H1 (cell line): ENCODE results near the gene MEA1. TPM values are rescaled to one million over a fixed set of nuclear protein-coding genes. Genes with fewer than 3 reads are reported as not detected.

Experiments
- CTCF ChIA-PET: fragments of 300-600 bp; sonication (Branson Sonifier 250); formaldehyde crosslinking; loops from one replicate; lab custom pipeline; 2021; ENCODE audit not compliant: partially characterized antibody; lab: Charles Lee
- POLR2A ChIA-PET: fragments of 300-600 bp; sonication (Branson Sonifier 250); formaldehyde crosslinking; loops from one replicate; lab custom pipeline; 2021; ENCODE audit warnings: inconsistent platforms; ENCODE audit not compliant: partially characterized antibody; lab: Charles Lee
- DNase-seq, 2 experiments: peaks; one replicate each; pipeline versions ENCODE4 v3.0.0 to v3.0.0-alpha.2; 2010 to 2022; ENCODE audit warnings: low spot score in 2 of 2, low read depth in 1 of 2, mixed read lengths in 1 of 2
- FAIRE-seq: peaks from 2 replicates; lab custom pipeline; 2011; peaks lifted over from hg19 to GRCh38; lab: Jason Lieb, UNC
- H2AFZ ChIP-seq: 2 replicates; pipeline ENCODE4 v1.8.1; 2012; ENCODE audit warnings: low read length, inconsistent platforms
- H2AK5ac ChIP-seq: 2 replicates; pipeline ENCODE4 v1.6.1; 2013; ENCODE audit warnings: low read depth, low read length
- H2BK120ac ChIP-seq: replicated peaks from 2 replicates; pipeline ENCODE3; 2013; ENCODE audit warnings: low read depth, low read length, inconsistent platforms
- H2BK12ac ChIP-seq: 2 replicates; pipeline ENCODE4 v1.6.1; 2013; ENCODE audit warnings: low read depth, low read length
- H2BK15ac ChIP-seq: 2 replicates; pipeline ENCODE4 v1.6.1; 2013; ENCODE audit warnings: low read length
- H2BK20ac ChIP-seq: 2 replicates; pipeline ENCODE4 v1.6.1; 2013; ENCODE audit warnings: low read length
- H2BK5ac ChIP-seq: 2 replicates; pipeline ENCODE4 v1.6.1; 2013; ENCODE audit warnings: low read depth, low read length
- H3K14ac ChIP-seq: 2 replicates; pipeline ENCODE4 v1.6.1; 2013; ENCODE audit warnings: inconsistent platforms; ENCODE audit not compliant: insufficient read length
- H3K18ac ChIP-seq: 2 replicates; pipeline ENCODE4 v1.6.1; 2013; ENCODE audit warnings: low read length; ENCODE audit errors: extremely low read depth
- H3K23ac ChIP-seq: 2 replicates; pipeline ENCODE4 v1.6.1; 2013; ENCODE audit warnings: inconsistent platforms; ENCODE audit not compliant: insufficient read length
- H3K23me2 ChIP-seq: 2 replicates; pipeline ENCODE4 v1.6.1; 2013; ENCODE audit warnings: low read depth, low read length
- H3K27ac ChIP-seq: 2 replicates; pipeline ENCODE4 v1.6.1; 2011; ENCODE audit warnings: low read depth, low read length, inconsistent platforms
- H3K27me3 ChIP-seq, 4 experiments: replicated peaks in 1 of 4; 1 replicate in 1 of 4; 2 replicates in 3 of 4; pipeline versions ENCODE4 v1.6.1 to v1.8.1; 2011 to 2013; ENCODE audit warnings: low read length in 3 of 4, mild to moderate bottlenecking in 3 of 4, inconsistent platforms in 2 of 4, mixed read lengths in 2 of 4, moderate library complexity in 1 of 4; ENCODE audit not compliant: control insufficient read depth in 3 of 4, insufficient read depth in 3 of 4; ENCODE audit errors: extremely low read depth in 1 of 4
- H3K36me3 ChIP-seq, 4 experiments: 2 replicates each; pipeline versions ENCODE4 v1.6.1 to v1.8.1; 2011 to 2013; ENCODE audit warnings: mild to moderate bottlenecking in 4 of 4, low read length in 3 of 4, moderate library complexity in 2 of 4, control low read depth in 1 of 4, inconsistent platforms in 1 of 4; ENCODE audit not compliant: insufficient read depth in 4 of 4, control insufficient read depth in 2 of 4
- H3K4ac ChIP-seq: replicated peaks from 2 replicates; pipeline ENCODE3; 2013; ENCODE audit warnings: low read length, low read depth, mixed read lengths, inconsistent platforms; ENCODE audit not compliant: insufficient read length
- H3K4me1 ChIP-seq, 4 experiments: replicated peaks in 1 of 4; 1 replicate in 1 of 4; 2 replicates in 3 of 4; pipeline versions ENCODE4 v1.6.1 to v1.8.1; 2011 to 2013; ENCODE audit warnings: low read length in 3 of 4, inconsistent platforms in 2 of 4, mixed read lengths in 1 of 4; ENCODE audit not compliant: insufficient read depth in 4 of 4, control insufficient read depth in 3 of 4
- H3K4me2 ChIP-seq, 2 experiments: 2 replicates each; pipeline versions ENCODE4 v1.6.1 to v1.8.1; 2011 to 2013; ENCODE audit warnings: low read depth in 2 of 2, low read length in 2 of 2, control low read depth in 1 of 2, inconsistent platforms in 1 of 2, mild to moderate bottlenecking in 1 of 2; ENCODE audit not compliant: insufficient read depth in 1 of 2
- H3K4me3 ChIP-seq, 4 experiments: fragments of 200-600, 300-600 bp in 1 of 4; sonication (generic), shearing (Covaris generic), sonication (Bioruptor Twin) in 1 of 4; 2 replicates each; pipeline versions ENCODE4 v1.5.1 to v1.8.1; 2011 to 2016; ENCODE audit warnings: low read length in 4 of 4, low read depth in 3 of 4, control low read depth in 2 of 4, inconsistent platforms in 2 of 4, mild to moderate bottlenecking in 2 of 4, mixed read lengths in 1 of 4, moderate library complexity in 1 of 4; ENCODE audit not compliant: insufficient read depth in 2 of 4; ENCODE audit errors: extremely low read depth in 1 of 4
- H3K56ac ChIP-seq: replicated peaks from 2 replicates; pipeline ENCODE3; 2013; ENCODE audit warnings: low read depth, mild to moderate bottlenecking, mixed read lengths, low read length, inconsistent platforms; ENCODE audit not compliant: insufficient read length
- H3K79me1 ChIP-seq: 2 replicates; pipeline ENCODE4 v1.6.1; 2013; ENCODE audit warnings: low read depth, low read length, control low read depth
- H3K79me2 ChIP-seq, 2 experiments: 2 replicates each; pipeline versions ENCODE4 v1.6.1 to v1.8.1; 2012 to 2013; ENCODE audit warnings: low read length in 2 of 2, mild to moderate bottlenecking in 2 of 2, inconsistent platforms in 1 of 2; ENCODE audit not compliant: insufficient read depth in 2 of 2, control insufficient read depth in 1 of 2
- H3K9ac ChIP-seq, 4 experiments: replicated peaks in 1 of 4; 1 replicate in 1 of 4; 2 replicates in 3 of 4; pipeline versions ENCODE4 v1.6.1 to v1.8.1; 2011 to 2013; ENCODE audit warnings: low read depth in 3 of 4, low read length in 3 of 4, control low read depth in 2 of 4, mild to moderate bottlenecking in 2 of 4, moderate library complexity in 2 of 4, inconsistent platforms in 1 of 4; ENCODE audit errors: extremely low read depth in 1 of 4
- H3K9me3 ChIP-seq, 2 experiments: 2 replicates each; pipeline versions ENCODE4 v1.6.1 to v1.8.1; 2012 to 2013; ENCODE audit warnings: mild to moderate bottlenecking in 2 of 2, moderate library complexity in 2 of 2, control low read depth in 1 of 2, inconsistent platforms in 1 of 2, low read depth in 1 of 2, low read length in 1 of 2, mixed read lengths in 1 of 2; ENCODE audit not compliant: insufficient read depth in 2 of 2
- H4K20me1 ChIP-seq, 2 experiments: replicated peaks in 1 of 2; 2 replicates each; pipeline versions ENCODE3 to v1.8.1; 2011 to 2013; ENCODE audit warnings: inconsistent platforms in 2 of 2, low read length in 2 of 2, mild to moderate bottlenecking in 1 of 2; ENCODE audit not compliant: insufficient read depth in 2 of 2, control insufficient read depth in 1 of 2
- H4K5ac ChIP-seq: 2 replicates; pipeline ENCODE4 v1.6.1; 2013; ENCODE audit warnings: low read length, low read depth, mixed read lengths, inconsistent platforms; ENCODE audit not compliant: insufficient read length
- H4K8ac ChIP-seq: 2 replicates; pipeline ENCODE4 v1.8.0; 2013; ENCODE audit warnings: mild to moderate bottlenecking, moderate library complexity, low read length, inconsistent platforms; ENCODE audit not compliant: insufficient read depth; ENCODE audit errors: extremely low read depth
- H4K91ac ChIP-seq: replicated peaks from 2 replicates; pipeline ENCODE3; 2013; ENCODE audit warnings: low read length, mixed read lengths, inconsistent platforms; ENCODE audit not compliant: insufficient read length
- SUZ12 ChIP-seq: fragments of 200-600 bp; sonication (generic); IDR thresholded peaks from 2 replicates; pipeline ENCODE4 v1.6.1; 2012; ENCODE audit warnings: mild to moderate bottlenecking, inconsistent platforms, low read length, moderate library complexity, mixed read lengths
- WGBS, 2 experiments: shearing (Covaris generic) in 1 of 2; methylation state at CpG; one replicate each; pipeline versions ENCODE4 v1.1.6 to v1.1.7; 2013 to 2015; ENCODE audit warnings: low lambda C conversion rate in 2 of 2, mixed read lengths in 2 of 2, inconsistent platforms in 1 of 2, low coverage in 1 of 2, missing lambda C conversion rate in 1 of 2; ENCODE audit not compliant: insufficient replicate concordance in 2 of 2, insufficient coverage in 1 of 2, insufficient read length in 1 of 2; ENCODE audit errors: extremely low coverage in 1 of 2, missing lambda C conversion rate in 1 of 2; 5-methylcytosine and 5-hydroxymethylcytosine counted together
- polyA plus RNA-seq, 7 experiments: library from polyadenylated mRNA; depleted of rRNA in 3 of 7; stranded (reverse) in 5 of 7; unstranded in 2 of 7; fragments of >200 nt in 5 of 7; fragments of 200-250 nt in 2 of 7; gene quantifications; 1 replicate in 5 of 7; 2 replicates in 1 of 7; 4 replicates in 1 of 7; pipeline versions ENCODE4 v1.2.1 to v1.2.3, GENCODE V29; 2011 to 2013; ENCODE audit warnings: missing spikeins in 2 of 7, mixed read lengths in 2 of 7
- total RNA-seq: library from RNA; stranded (reverse); fragmentation: NEBNext Ultra II Directional; extraction: Animal tissue kit (Norgen Biotek cat#: 25700); gene quantifications from 2 replicates; pipeline ENCODE4 v1.2.1, GENCODE V29; 2021

Gene MEA1
- total and polyA plus RNA-seq, 2 of the 8 experiments (the other 6 are each of a cell fraction or from before 2014, with no cell fraction given) = 94.2 to 96.4 TPM

- FAIRE-seq (no peak), DNase-seq (no peak)
- no peak overlapping the region for H3K56ac ChIP-seq
- no peak overlapping the region for H3K4me3 ChIP-seq
- H3K4ac ChIP-seq = no peak overlapping the region
- no peak overlapping the region for H2BK5ac ChIP-seq
- H3K4me2 ChIP-seq = no peak overlapping the region
- no peak overlapping the region for H2BK15ac ChIP-seq
- H4K91ac ChIP-seq = no peak overlapping the region
- 0 out of 2 replicates have a peak, but pooled peaks cover 2% of the 10 kb centered on the region for H3K23me2 ChIP-seq
- no peak overlapping the region for H2BK120ac ChIP-seq
- H3K14ac ChIP-seq = no peak overlapping the region
- POLR2A ChIA-PET = interaction anchor here (0.8 to 29.7 kb wide), 5 partner anchors 9 to 111 kb away, joined by 3 to 584 read pairs (median 7); partner anchors contain the start of genes CUL7, KLHDC3, MEA1 and PPP2R5D
- H3K36me3 ChIP-seq = peaks cover 15 to 52% (median 28%) of the 10 kb centered on the region in 4 experiments
- no peak overlapping the region for H2BK20ac ChIP-seq
- H3K4me1 ChIP-seq = no peaks in the 10 kb centered on the region
- WGBS, 2 experiments = 100% methylated on average over 2 of the region's 2 CpGs; no CpG with 5 or more reads in 1 of the 2 experiments
- no peak overlapping the region for H3K18ac ChIP-seq
- no peak overlapping the region for H2AFZ ChIP-seq
- no peak overlapping the region for H3K23ac ChIP-seq
- no peak overlapping the region for H3K9ac ChIP-seq
- H4K5ac ChIP-seq = no peak overlapping the region
- no peak overlapping the region for H2AK5ac ChIP-seq
- H3K27ac ChIP-seq = no peak overlapping the region
- CTCF ChIA-PET = interaction anchor here (0.9 to 2.2 kb wide), 9 partner anchors 9 to 473 kb away, joined by 3 to 5 read pairs (median 4); no protein-coding TSS in a partner anchor
- H3K27me3 ChIP-seq = no peaks in the 10 kb centered on the region
- H3K79me2 ChIP-seq = no peaks in the 10 kb centered on the region
- H3K79me1 ChIP-seq = no peaks in the 10 kb centered on the region
- peaks cover 2 to 17% of the 10 kb centered on the region in 2 experiments for H4K20me1 ChIP-seq
- no peak overlapping the region for H2BK12ac ChIP-seq
- no peak overlapping the region for H4K8ac ChIP-seq
- no peaks in the 10 kb centered on the region for H3K9me3 ChIP-seq
- TF ChIP-seq SUZ12 = no peak
Measured at GRCh38 chr6:43033496-43034189, 19.9 kb upstream of the MEA1 start.
